PC-9 (cell line): ENCODE data around the gene MLN. TPM values are rescaled to one million over a fixed set of nuclear protein-coding genes. Genes with fewer than 3 reads are reported as not detected.

Source experiments
- BruUV-seq: library from RNA; stranded (reverse); fragments of 400-500 nt; replicated peaks from 2 replicates; lab custom pipeline; 2021; lab: Mats Ljungman, UMichigan
- CTCF ChIA-PET: fragments of 300-600 bp; sonication (Branson Sonifier 250); formaldehyde crosslinking; loops from one replicate; lab custom pipeline; 2022; ENCODE audit warnings: antibody characterized with exemption; lab: Charles Lee
- POLR2A ChIA-PET: fragments of 300-600 bp; sonication (Branson Sonifier 250); formaldehyde crosslinking; loops from one replicate; lab custom pipeline; 2022; ENCODE audit warnings: antibody characterized with exemption; ENCODE audit not compliant: unreplicated experiment; lab: Charles Lee
- DNase-seq, 2 experiments: peaks; one replicate each; pipeline versions ENCODE4 v3.0.0 to v3.0.0-alpha.2; 2015 to 2022; ENCODE audit warnings: mixed read lengths in 1 of 2
- H2AFZ ChIP-seq: fragments of 200-600 bp; sonication (generic); 2 replicates; pipeline ENCODE4 v1.8.1; 2017; ENCODE audit warnings: antibody characterized with exemption
- H3F3A ChIP-seq: fragments of 200-600 bp; sonication (generic); 2 replicates; pipeline ENCODE4 v1.8.1; 2017; ENCODE audit warnings: antibody characterized with exemption, mild to moderate bottlenecking, low read depth; ENCODE audit not compliant: insufficient read depth
- H3K27ac ChIP-seq: fragments of 200-600 bp; sonication (generic); 2 replicates; pipeline ENCODE4 v1.6.1; 2016; ENCODE audit warnings: mixed run types
- H3K27me3 ChIP-seq: fragments of 200-600 bp; sonication (generic); 2 replicates; pipeline ENCODE4 v1.6.1; 2016; ENCODE audit warnings: low read depth, mixed run types; ENCODE audit not compliant: insufficient read depth
- H3K36me3 ChIP-seq: fragments of 200-600 bp; sonication (generic); 2 replicates; pipeline ENCODE4 v1.6.1; 2016; ENCODE audit warnings: low read depth, mixed run types
- H3K4me1 ChIP-seq: fragments of 200-600 bp; sonication (generic); replicated peaks from 2 replicates; pipeline ENCODE4 v1.6.1; 2016; ENCODE audit warnings: mixed run types; ENCODE audit not compliant: insufficient read depth
- H3K4me2 ChIP-seq: fragments of 200-600 bp; sonication (generic); 2 replicates; pipeline ENCODE4 v1.6.1; 2017; ENCODE audit warnings: mixed run types
- H3K4me3 ChIP-seq: fragments of 200-600 bp; sonication (generic); 2 replicates; pipeline ENCODE4 v1.6.1; 2016; ENCODE audit warnings: mixed run types
- H3K79me2 ChIP-seq: fragments of 200-600 bp; sonication (generic); 2 replicates; pipeline ENCODE4 v1.6.1; 2017; ENCODE audit warnings: low read depth, mixed run types
- H3K9me2 ChIP-seq: fragments of 200-600 bp; sonication (generic); 2 replicates; pipeline ENCODE4 v1.8.1; 2017; ENCODE audit warnings: mild to moderate bottlenecking; ENCODE audit not compliant: insufficient read depth
- H3K9me3 ChIP-seq: fragments of 200-600 bp; sonication (generic); 2 replicates; pipeline ENCODE4 v1.8.1; 2016; ENCODE audit warnings: low read depth; ENCODE audit not compliant: insufficient read depth
- H4K20me1 ChIP-seq: fragments of 200-600 bp; sonication (generic); 2 replicates; pipeline ENCODE4 v1.8.1; 2017; ENCODE audit not compliant: insufficient read depth
- CTCF ChIP-seq: fragments of 200-600 bp; sonication (generic); conservative IDR thresholded peaks from 2 replicates; pipeline ENCODE4 v1.6.1; 2017; ENCODE audit warnings: mixed run types, antibody characterized with exemption, mild to moderate bottlenecking, moderate library complexity
- EZH2 ChIP-seq: fragments of 200-600 bp; sonication (generic); IDR thresholded peaks from 2 replicates; pipeline ENCODE4 v1.8.0; 2017; ENCODE audit warnings: antibody characterized with exemption, low read depth
- intact Hi-C: fragments of 100-400 bp; cut with micrococcal nuclease; formaldehyde crosslinking; loops from one replicate; pipeline ENCODE4 v1.10.0; 2022; ENCODE audit not compliant: unreplicated experiment
- total RNA-seq: library from RNA; stranded (reverse); gene quantifications from 2 replicates; pipeline ENCODE4 v1.2.3, GENCODE V29; 2021

The MLN gene
- total RNA-seq, 1 experiment from 2014 or later = not detected

DNA sequence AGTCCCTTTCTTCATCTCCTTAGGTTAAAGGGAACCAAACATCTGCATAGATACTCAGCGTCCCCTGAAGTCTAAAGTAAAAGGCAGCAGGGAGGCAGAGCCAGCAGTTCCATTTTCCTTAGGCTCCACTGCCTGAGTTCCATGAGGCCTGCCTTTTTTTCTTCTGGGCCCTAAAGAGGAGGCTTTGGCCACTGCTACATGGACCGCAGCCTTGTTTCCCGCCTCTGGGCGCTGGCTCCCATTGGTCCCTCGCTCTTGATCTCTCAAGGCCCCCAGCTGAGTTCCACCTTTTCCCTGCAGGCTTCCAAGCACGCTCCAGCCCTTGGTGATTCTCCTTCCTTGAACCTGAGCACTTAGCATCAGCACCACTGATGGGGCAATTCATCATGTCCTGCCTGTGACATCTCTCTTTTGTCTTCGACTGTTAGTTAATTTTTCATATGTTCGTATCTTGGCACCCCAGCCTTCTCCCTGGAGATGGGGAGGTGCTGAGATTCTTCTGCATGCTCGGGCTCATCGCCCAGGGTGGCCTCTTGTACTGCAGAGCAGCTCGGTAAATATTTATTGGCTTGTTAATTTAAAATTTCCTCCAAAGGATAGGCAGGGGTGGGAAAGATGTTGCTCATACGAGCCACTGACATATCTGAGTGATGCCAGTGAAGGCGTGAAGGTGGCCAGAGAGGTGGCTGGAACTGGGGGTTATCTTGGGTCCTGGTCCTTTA is 3.4 kb downstream of the MLN start:
- CTCF ChIA-PET = no interaction called here
- Histone ChIP-seq H3F3A (no peaks in the 10 kb centered on the region; the same call in 1 of the 2 replicates), H3K9me2 (no peaks in the 10 kb centered on the region), H3K4me1 (no peaks in the 10 kb centered on the region), H3K79me2 (no peaks in the 10 kb centered on the region), H4K20me1 (0 out of 2 replicates have a peak, but pooled peaks cover 4% of the 10 kb centered on the region), H2AFZ (no peak overlapping the region), H3K27me3 (peaks cover 61% of the 10 kb centered on the region), H3K36me3 (no peaks in the 10 kb centered on the region), H3K4me3 (no peak overlapping the region), H3K27ac (no peak overlapping the region), H3K4me2 (no peak overlapping the region), H3K9me3 (no peaks in the 10 kb centered on the region)
- no peak for DNase-seq
- intact Hi-C loops = no loop called here
- BruUV-seq = no TSS peak
- TF ChIP-seq EZH2 (no peak), CTCF (no peak)
- POLR2A ChIA-PET = no interaction called here

DNA sequence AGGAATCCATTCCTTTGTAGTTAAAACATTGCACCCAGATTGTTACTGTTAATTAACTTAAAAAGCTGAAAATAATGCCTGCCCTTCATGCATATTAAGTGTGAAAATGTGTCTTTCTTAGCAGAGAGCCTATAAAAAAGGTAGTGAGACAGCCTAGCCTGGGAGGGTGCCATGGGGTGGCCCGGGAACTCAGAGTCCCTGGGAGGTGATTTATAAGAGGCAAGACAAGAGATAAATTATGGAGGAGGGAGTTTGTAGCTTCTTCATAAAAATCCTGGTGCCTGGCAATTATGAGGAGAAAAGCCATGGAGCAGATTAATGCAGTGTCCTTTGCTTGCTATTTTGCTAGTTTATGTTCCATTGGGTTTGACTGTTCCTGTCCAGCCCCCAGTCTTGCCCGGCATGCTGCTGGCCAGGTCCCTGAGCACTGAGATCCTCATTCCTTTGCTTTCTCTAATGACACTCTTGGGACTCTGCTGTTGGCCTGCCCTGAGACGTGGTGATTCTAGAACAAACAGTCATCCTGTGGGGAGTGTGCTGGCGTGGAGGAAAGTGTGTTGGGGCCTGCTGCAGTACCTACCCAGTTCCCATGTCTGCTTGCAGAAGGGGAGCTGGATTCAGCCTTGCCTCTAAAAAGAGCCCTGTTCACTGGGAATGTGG is 4.2 kb downstream of the MLN start:
- intact Hi-C loops = no loop called here
- CTCF ChIA-PET = interaction anchor here (0.6 kb wide), 1 partner anchor 28 kb away, joined by 6 read pairs; no protein-coding TSS in a partner anchor

More for the DNA sequence above, 4.2 kb downstream of the MLN start:
- Histone ChIP-seq H3K79me2 (no peaks in the 10 kb centered on the region), H3K4me2 (no peak overlapping the region), H3K36me3 (no peaks in the 10 kb centered on the region), H2AFZ (no peak overlapping the region), H3K9me3 (no peaks in the 10 kb centered on the region), H3K27me3 (peaks cover 52% of the 10 kb centered on the region), H3K9me2 (no peaks in the 10 kb centered on the region), H3K4me1 (peaks cover 8% of the 10 kb centered on the region), H3F3A (peaks cover 1% of the 10 kb centered on the region; the same call in 1 of the 2 replicates), H3K27ac (no peak overlapping the region), H4K20me1 (0 out of 2 replicates have a peak, but pooled peaks cover 4% of the 10 kb centered on the region), H3K4me3 (no peak overlapping the region)
- DNase-seq = no peak
- BruUV-seq = no TSS peak
- no peak for TF ChIP-seq CTCF
- no peak for TF ChIP-seq EZH2
- POLR2A ChIA-PET = no interaction called here
